IPS-20b (cell line): ENCODE data around the gene HDAC11.
"Not testable (repeated sequence)": the region's sequence is repeated elsewhere in the genome, so short reads cannot be mapped to it uniquely, and the experiment has no call there.

Experiments
- H3K27ac ChIP-seq: one replicate; pipeline ENCODE4 v1.5.1; 2013; ENCODE audit warnings: low read length
- H3K27me3 ChIP-seq: 2 replicates; pipeline ENCODE4 v1.6.1; 2013; ENCODE audit warnings: mild to moderate bottlenecking, low read length, inconsistent platforms; ENCODE audit not compliant: insufficient read depth
- H3K36me3 ChIP-seq: 2 replicates; pipeline ENCODE4 v1.6.1; 2013; ENCODE audit warnings: low read depth, mild to moderate bottlenecking, inconsistent platforms, low read length, moderate library complexity; ENCODE audit not compliant: insufficient read depth
- H3K4me1 ChIP-seq: 2 replicates; pipeline ENCODE4 v1.6.1; 2013; ENCODE audit warnings: mild to moderate bottlenecking, control low read depth, inconsistent platforms, low read length, moderate library complexity; ENCODE audit not compliant: insufficient read depth
- H3K4me3 ChIP-seq: 2 replicates; pipeline ENCODE4 v1.5.1; 2013; ENCODE audit warnings: mild to moderate bottlenecking, low read length, inconsistent platforms
- H3K9ac ChIP-seq: 2 replicates; pipeline ENCODE4 v1.6.1; 2013; ENCODE audit warnings: low read depth, mild to moderate bottlenecking, inconsistent platforms, low read length, moderate library complexity
- H3K9me3 ChIP-seq: 2 replicates; pipeline ENCODE4 v1.6.1; 2013; ENCODE audit warnings: mild to moderate bottlenecking, low read depth, low read length, inconsistent platforms; ENCODE audit not compliant: insufficient read depth

HDAC11 gene

GRCh38 chr3:13513913-13514517 is 33.9 kb downstream of the HDAC11 start:
- H3K27me3 ChIP-seq: no peaks in the 10 kb centered on the region; the same call in 1 of the 2 replicates
- H3K27ac ChIP-seq: no peak overlapping the region
- no peak overlapping the region for H3K9ac ChIP-seq
- no peaks in the 10 kb centered on the region for H3K9me3 ChIP-seq
- H3K36me3 ChIP-seq: no peaks in the 10 kb centered on the region
- no peak overlapping the region for H3K4me3 ChIP-seq
- no peaks in the 10 kb centered on the region for H3K4me1 ChIP-seq

GRCh38 chr3:13514639-13515435 is 34.7 kb downstream of the HDAC11 start:
- no peak overlapping the region for H3K4me3 ChIP-seq
- H3K9me3 ChIP-seq: no peaks in the 10 kb centered on the region
- no peaks in the 10 kb centered on the region; the same call in 1 of the 2 replicates for H3K27me3 ChIP-seq
- no peaks in the 10 kb centered on the region for H3K36me3 ChIP-seq
- H3K4me1 ChIP-seq: no peaks in the 10 kb centered on the region
- H3K9ac ChIP-seq: no peak overlapping the region
- H3K27ac ChIP-seq: no peak overlapping the region

GRCh38 chr3:13515786-13516759 is 36.0 kb downstream of the HDAC11 start:
- no peak overlapping the region for H3K27ac ChIP-seq
- no peak overlapping the region for H3K9ac ChIP-seq
- H3K27me3 ChIP-seq: no peaks in the 10 kb centered on the region; the same call in 1 of the 2 replicates
- H3K36me3 ChIP-seq: no peaks in the 10 kb centered on the region
- H3K4me3 ChIP-seq: no peak overlapping the region
- no peaks in the 10 kb centered on the region for H3K4me1 ChIP-seq
- no peaks in the 10 kb centered on the region for H3K9me3 ChIP-seq

- Histone ChIP-seq H3K36me3 (no peaks in the 10 kb centered on the region), H3K27ac (no peak overlapping the region), H3K27me3 (no peaks in the 10 kb centered on the region; the same call in 1 of the 2 replicates), H3K4me3 (no peak overlapping the region), H3K4me1 (no peaks in the 10 kb centered on the region), H3K9me3 (no peaks in the 10 kb centered on the region; the same call in 1 of the 2 replicates), H3K9ac (no peak overlapping the region)
Measured at GRCh38 chr3:13516760-13517135, 36.6 kb downstream of the HDAC11 start.

GRCh38 chr3:13517253-13517977 is 37.3 kb downstream of the HDAC11 start:
- no peak overlapping the region for H3K4me3 ChIP-seq
- H3K27ac ChIP-seq: no peak overlapping the region
- no peaks in the 10 kb centered on the region for H3K36me3 ChIP-seq
- H3K9me3 ChIP-seq: no peaks in the 10 kb centered on the region; the same call in 1 of the 2 replicates
- H3K9ac ChIP-seq: no peak overlapping the region
- no peaks in the 10 kb centered on the region for H3K4me1 ChIP-seq
- no peaks in the 10 kb centered on the region; the same call in 1 of the 2 replicates for H3K27me3 ChIP-seq

- no peaks in the 10 kb centered on the region for H3K36me3 ChIP-seq
- H3K9me3 ChIP-seq: no peaks in the 10 kb centered on the region; the same call in 1 of the 2 replicates
- no peak overlapping the region for H3K9ac ChIP-seq
- H3K27ac ChIP-seq: no peak overlapping the region
- H3K4me3 ChIP-seq: no peak overlapping the region
- H3K4me1 ChIP-seq: no peaks in the 10 kb centered on the region
- no peaks in the 10 kb centered on the region; the same call in 1 of the 2 replicates for H3K27me3 ChIP-seq
Measured at GRCh38 chr3:13518516-13518953, 38.4 kb downstream of the HDAC11 start.

- Histone ChIP-seq H3K36me3 (no peaks in the 10 kb centered on the region), H3K9ac (no peak overlapping the region), H3K27me3 (no peaks in the 10 kb centered on the region)
Measured at GRCh38 chr3:13519006-13519791, 39.1 kb downstream of the HDAC11 start.

GRCh38 chr3:13520326-13520880 is 40.3 kb downstream of the HDAC11 start:
- no peak overlapping the region for H3K27ac ChIP-seq
- H3K4me3 ChIP-seq: no peak overlapping the region
- no peak overlapping the region for H3K9ac ChIP-seq
- no peaks in the 10 kb centered on the region for H3K36me3 ChIP-seq
- H3K27me3 ChIP-seq: no peaks in the 10 kb centered on the region
- H3K4me1 ChIP-seq: no peaks in the 10 kb centered on the region
- no peaks in the 10 kb centered on the region; the same call in 1 of the 2 replicates for H3K9me3 ChIP-seq

More at GRCh38 chr3:13519006-13519791, 39.1 kb downstream of the HDAC11 start:
- Histone ChIP-seq H3K9me3 (no peaks in the 10 kb centered on the region; the same call in 1 of the 2 replicates), H3K27ac (no peak overlapping the region), H3K4me1 (no peaks in the 10 kb centered on the region), H3K4me3 (no peak overlapping the region)

GRCh38 chr3:13521309-13521708 is 41.2 kb downstream of the HDAC11 start:
- Histone ChIP-seq H3K36me3 (no peaks in the 10 kb centered on the region), H3K27ac (no peak overlapping the region), H3K4me1 (peaks cover 3% of the 10 kb centered on the region; the same call in 1 of the 2 replicates), H3K4me3 (no peak overlapping the region), H3K9ac (no peak overlapping the region), H3K9me3 (no peaks in the 10 kb centered on the region; the same call in 1 of the 2 replicates), H3K27me3 (no peaks in the 10 kb centered on the region)

GRCh38 chr3:13521749-13522148 is 41.6 kb downstream of the HDAC11 start:
- H3K27me3 ChIP-seq, H3K9me3 ChIP-seq, H3K27ac ChIP-seq, H3K36me3 ChIP-seq, H3K4me3 ChIP-seq, H3K9ac ChIP-seq, H3K4me1 ChIP-seq: not testable (repeated sequence)
